GM12891 (cell line): ENCODE data around the gene CNDP2.
A peak's percentile ranks its signal among the peaks of the same experiment; 100 is the strongest.
"Not testable (repeated sequence)": the region's sequence is repeated elsewhere in the genome, so short reads cannot be mapped to it uniquely, and the experiment has no call there.

ENCODE experiments used
- DNase-seq: peaks from one replicate; pipeline ENCODE4 v3.0.0; 2011; ENCODE audit warnings: low spot score; ENCODE audit not compliant: insufficient read length
- FAIRE-seq: peaks from 2 replicates; lab custom pipeline; 2011; peaks lifted over from hg19 to GRCh38; lab: Jason Lieb, UNC
- PAX5 ChIP-seq: IDR thresholded peaks from 2 replicates; pipeline ENCODE4 v1.6.1; 2011; ENCODE audit warnings: low read length, moderate library complexity, mild to moderate bottlenecking; ENCODE audit not compliant: insufficient read depth, severe bottlenecking
- POLR2A ChIP-seq: IDR thresholded peaks from 2 replicates; pipeline ENCODE4 v1.6.1; 2011; ENCODE audit warnings: low read depth, low read length, control low read depth
- POLR2AphosphoS5 ChIP-seq: IDR thresholded peaks from 2 replicates; pipeline ENCODE4 v1.6.1; 2011; ENCODE audit warnings: low read depth, low read length, control low read depth
- POU2F2 ChIP-seq: IDR thresholded peaks from 2 replicates; pipeline ENCODE4 v1.6.1; 2011; ENCODE audit warnings: low read depth, mild to moderate bottlenecking, control low read depth, low read length, moderate library complexity
- SPI1 ChIP-seq: IDR thresholded peaks from 2 replicates; pipeline ENCODE4 v1.6.1; 2011; ENCODE audit warnings: low read depth, low read length, control low read depth
- TAF1 ChIP-seq: IDR thresholded peaks from 2 replicates; pipeline ENCODE4 v1.6.1; 2011; ENCODE audit warnings: low read depth, low read length, control low read depth

The CNDP2 gene

GRCh38 chr18:74497778-74498177, 1.6 kb downstream of the CNDP2 start:
- FAIRE-seq, result no peak
- TF ChIP-seq POLR2A, result no peak
- TF ChIP-seq SPI1, result peak; percentile 69; the same call in 1 of the 2 replicates
- no peak for DNase-seq

GRCh38 chr18:74498712-74499627, 2.8 kb downstream of the CNDP2 start:
- FAIRE-seq (peak; percentile 94), DNase-seq (peak; percentile 58)

DNA sequence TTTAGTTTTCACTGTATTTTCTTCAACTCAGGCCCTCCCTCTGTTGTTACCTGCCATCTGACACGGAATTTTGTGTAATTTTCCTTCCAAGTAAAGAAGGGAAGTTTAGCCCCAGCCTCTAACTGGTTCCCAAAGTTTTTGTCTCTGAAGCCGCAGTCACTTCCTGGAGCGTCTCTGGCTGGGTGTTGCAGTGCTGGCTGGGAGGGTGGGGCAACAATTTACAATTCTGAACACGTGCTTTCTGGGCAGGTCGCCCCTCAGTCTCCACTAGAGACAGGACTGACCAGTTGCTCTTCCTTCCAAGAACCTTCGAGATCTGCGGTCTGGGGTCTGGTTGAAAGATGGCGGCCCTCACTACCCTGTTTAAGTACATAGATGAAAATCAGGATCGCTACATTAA, 3.5 kb downstream of the CNDP2 start:
- TF ChIP-seq TAF1 (peak; percentile 32; the same call in 1 of the 2 replicates), POLR2A (peak; percentile 52), POU2F2 (no peak), SPI1 (no peak), POLR2AphosphoS5 (peak; percentile 23; the same call in 1 of the 2 replicates), PAX5 (no peak)
- DNase-seq (peak; percentile 59), FAIRE-seq (no peak)

More at GRCh38 chr18:74498712-74499627, 2.8 kb downstream of the CNDP2 start:
- TF ChIP-seq PAX5, result no peak
- TF ChIP-seq SPI1, result peak; percentile 61
- TF ChIP-seq POLR2A, result no peak
- no peak for TF ChIP-seq TAF1

- TF ChIP-seq POLR2A (no peak), SPI1 (no peak), POU2F2 (no peak), PAX5 (no peak), TAF1 (no peak), POLR2AphosphoS5 (no peak)
- no peak for FAIRE-seq
- DNase-seq, result no peak
These were observed 4.2 kb downstream of the CNDP2 start for GRCh38 chr18:74500372-74500771.

DNA sequence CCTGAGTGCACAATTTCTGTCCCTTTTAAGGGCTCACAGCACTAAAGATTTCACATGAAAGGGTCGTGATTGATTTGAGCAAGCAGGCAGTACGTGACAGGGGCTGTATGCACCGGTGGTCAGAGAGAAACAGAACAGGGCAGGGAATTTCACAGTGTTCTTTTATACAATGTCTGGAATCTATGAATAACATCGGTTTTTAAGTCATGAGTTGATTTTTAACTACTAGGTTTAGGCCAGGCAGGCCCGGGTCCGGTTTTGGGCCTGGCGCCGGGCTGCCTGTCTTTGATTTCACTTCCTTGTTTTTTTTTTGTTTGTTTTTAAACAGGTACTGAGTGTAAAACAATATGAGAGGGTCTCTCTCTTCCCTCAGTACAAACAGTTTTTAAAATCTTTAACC, 4.6 kb downstream of the CNDP2 start:
- TF ChIP-seq SPI1, result peak; percentile 61
- DNase-seq, FAIRE-seq: not testable (repeated sequence)

DNA sequence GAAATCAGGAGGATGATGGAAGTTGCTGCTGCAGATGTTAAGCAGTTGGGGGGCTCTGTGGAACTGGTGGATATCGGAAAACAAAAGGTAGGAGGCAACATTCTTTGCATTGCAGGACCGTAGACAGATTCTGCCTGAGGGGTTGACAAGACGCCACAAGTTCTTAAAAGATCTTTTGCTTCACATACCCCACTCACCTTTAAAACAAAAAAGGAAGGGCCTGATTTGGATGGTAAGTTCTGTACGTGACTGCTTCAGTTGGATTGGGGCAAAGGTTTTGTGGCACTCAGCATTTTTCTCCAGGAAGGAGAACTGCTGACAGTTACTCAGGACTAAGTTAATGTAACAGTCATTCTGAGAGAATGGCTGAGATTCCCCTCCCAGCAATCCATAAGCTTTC, 5.2 kb downstream of the CNDP2 start:
- FAIRE-seq (peak; percentile 28), DNase-seq (no peak)
- TF ChIP-seq SPI1 (no peak), POU2F2 (no peak), POLR2AphosphoS5 (no peak), PAX5 (no peak), TAF1 (no peak), POLR2A (no peak)

- FAIRE-seq, result no peak
- TF ChIP-seq SPI1 (no peak), POLR2A (no peak), POU2F2 (no peak), PAX5 (no peak), TAF1 (no peak), POLR2AphosphoS5 (no peak)
- DNase-seq, result no peak
These were observed 7.0 kb downstream of the CNDP2 start for GRCh38 chr18:74503137-74503536.

DNA sequence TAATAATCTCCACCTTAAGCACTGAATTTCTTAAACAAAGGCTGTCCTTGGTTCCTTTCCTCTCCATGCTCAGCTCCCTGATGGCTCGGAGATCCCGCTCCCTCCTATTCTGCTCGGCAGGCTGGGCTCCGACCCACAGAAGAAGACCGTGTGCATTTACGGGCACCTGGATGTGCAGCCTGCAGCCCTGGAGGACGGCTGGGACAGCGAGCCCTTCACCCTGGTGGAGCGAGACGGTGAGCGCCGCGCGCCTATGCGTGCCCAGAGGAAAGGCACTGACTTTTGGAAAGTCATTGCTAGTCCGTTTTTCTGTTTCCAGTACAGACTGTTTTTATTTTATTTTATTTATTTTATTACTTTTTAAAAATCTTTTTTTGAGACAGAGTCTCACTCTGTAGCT, 9.6 kb downstream of the CNDP2 start:
- TF ChIP-seq SPI1, result no peak
- 0 out of 2 replicates have a peak, but pooled peaks have one; percentile 13 for TF ChIP-seq POLR2AphosphoS5
- no peak for TF ChIP-seq PAX5
- no peak for DNase-seq
- no peak for FAIRE-seq

DNA sequence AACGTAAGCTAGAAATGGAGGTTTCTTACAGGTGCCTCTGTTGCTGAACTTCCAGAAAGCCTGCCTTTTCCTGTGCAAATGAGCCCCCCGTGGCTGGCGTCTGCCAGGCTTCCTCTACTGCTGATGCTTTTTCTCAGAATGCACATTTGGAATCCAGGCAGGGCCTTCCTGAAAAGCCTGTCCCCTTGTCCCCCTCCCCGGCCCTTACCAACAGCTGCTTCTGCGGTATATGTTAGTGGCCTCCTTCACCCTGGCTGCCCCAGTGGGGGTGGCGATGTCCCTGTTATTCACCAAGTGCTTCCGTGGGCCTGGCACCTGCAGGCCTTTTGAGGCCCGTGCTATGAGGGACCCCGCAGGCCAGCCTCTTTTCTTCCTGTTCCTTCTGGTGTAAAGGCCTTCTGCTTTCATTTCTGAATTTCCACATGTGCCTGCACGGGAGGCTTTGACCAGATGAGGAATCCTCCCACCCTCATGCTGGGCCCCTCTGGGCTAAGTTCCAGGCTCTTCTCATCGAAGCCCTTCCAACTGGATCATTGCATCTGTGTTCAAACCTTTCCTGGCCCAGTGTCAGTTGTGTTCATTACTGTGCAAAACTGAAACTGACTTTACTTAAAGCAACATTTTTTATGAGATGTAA, 10.4 kb downstream of the CNDP2 start:
- DNase-seq (no peak), FAIRE-seq (no peak)
- no peak for TF ChIP-seq POLR2A
- TF ChIP-seq POU2F2, result no peak
- no peak for TF ChIP-seq TAF1
- TF ChIP-seq PAX5, result no peak
- TF ChIP-seq POLR2AphosphoS5, result no peak
- TF ChIP-seq SPI1, result no peak

GRCh38 chr18:74507097-74507881, 11.1 kb downstream of the CNDP2 start:
- no peak for DNase-seq
- TF ChIP-seq POLR2A, result no peak
- TF ChIP-seq TAF1, result no peak
- no peak for TF ChIP-seq POU2F2
- TF ChIP-seq PAX5, result no peak
- TF ChIP-seq SPI1, result no peak
- TF ChIP-seq POLR2AphosphoS5, result no peak
- no peak for FAIRE-seq
